Endothelial cell of umbilical vein (primary cell): Measurements from ENCODE around the gene FAM219B. TPM values are rescaled to one million over a fixed set of nuclear protein-coding genes. Genes with fewer than 3 reads are reported as not detected.

Source experiments
- BruUV-seq: library from RNA; stranded (reverse); fragments of 400-500 nt; replicated peaks from 2 replicates; lab custom pipeline; 2021; lab: Mats Ljungman, UMichigan
- CTCF ChIA-PET: fragments of 300-600, 350-600 bp; sonication (Branson Sonifier 250); formaldehyde crosslinking; loops from one replicate; lab custom pipeline; 2021; ENCODE audit warnings: antibody characterized with exemption, inconsistent platforms; lab: Charles Lee
- POLR2A ChIA-PET: fragments of 300-600, 350-600 bp; sonication (Branson Sonifier 250); formaldehyde crosslinking; loops from one replicate; lab custom pipeline; 2021; ENCODE audit warnings: antibody characterized with exemption, inconsistent platforms; lab: Charles Lee
- DNase-seq: peaks from one replicate; pipeline ENCODE4 v3.0.0-alpha.2; 2011; ENCODE audit warnings: low read depth, low spot score
- FAIRE-seq: peaks from 2 replicates; lab custom pipeline; 2011; peaks lifted over from hg19 to GRCh38; lab: Jason Lieb, UNC
- H2AFZ ChIP-seq: 2 replicates; pipeline ENCODE4 v1.6.0; 2012; ENCODE audit warnings: low read depth, low read length, control low read depth, inconsistent platforms
- H3K27ac ChIP-seq: 2 replicates; pipeline ENCODE4 v1.5.1; 2011; ENCODE audit warnings: low read depth, mild to moderate bottlenecking, control low read depth, low read length, moderate library complexity; ENCODE audit not compliant: insufficient read depth
- H3K27me3 ChIP-seq, 2 experiments: 2 replicates each; pipeline versions ENCODE4 v1.6.0 to v1.6.1; 2011; ENCODE audit warnings: low read length in 2 of 2, mixed read lengths in 1 of 2; ENCODE audit not compliant: control insufficient read depth in 2 of 2, insufficient read depth in 2 of 2
- H3K36me3 ChIP-seq, 2 experiments: 2 replicates in 1 of 2; 3 replicates in 1 of 2; pipeline ENCODE4 v1.5.1; 2011; ENCODE audit warnings: low read length in 2 of 2, mild to moderate bottlenecking in 1 of 2, moderate library complexity in 1 of 2; ENCODE audit not compliant: control insufficient read depth in 2 of 2, insufficient read depth in 2 of 2; ENCODE audit errors: extremely low read depth in 1 of 2
- H3K4me1 ChIP-seq: 3 replicates; pipeline ENCODE4 v1.5.1; 2011; ENCODE audit warnings: mild to moderate bottlenecking, low read length; ENCODE audit not compliant: control insufficient read depth, insufficient read depth; ENCODE audit errors: extremely low read depth
- H3K4me2 ChIP-seq: 2 replicates; pipeline ENCODE4 v1.6.1; 2011; ENCODE audit warnings: low read length, control low read depth, mixed read lengths; ENCODE audit not compliant: insufficient read depth
- H3K4me3 ChIP-seq, 3 experiments: fragments of 200-600 bp in 1 of 3; sonication (generic), shearing (Covaris generic) in 1 of 3; replicated peaks in 1 of 3; 2 replicates each; pipeline ENCODE4 v1.5.1; 2011 to 2016; ENCODE audit warnings: control low read depth in 3 of 3, low read length in 3 of 3, mild to moderate bottlenecking in 2 of 3, inconsistent platforms in 1 of 3, low read depth in 1 of 3, moderate library complexity in 1 of 3; ENCODE audit not compliant: insufficient read depth in 1 of 3
- H3K79me2 ChIP-seq: 2 replicates; pipeline ENCODE4 v1.6.0; 2012; ENCODE audit warnings: low read length, inconsistent platforms; ENCODE audit not compliant: control insufficient read depth, insufficient read depth
- H3K9ac ChIP-seq: replicated peaks from 2 replicates; pipeline ENCODE3; 2011; ENCODE audit warnings: low read length, control low read depth; ENCODE audit not compliant: insufficient read depth; ENCODE audit errors: extremely low read depth
- H3K9me1 ChIP-seq: replicated peaks from 3 replicates; pipeline ENCODE4 v1.6.0; 2011; ENCODE audit warnings: mild to moderate bottlenecking, low read length; ENCODE audit not compliant: control insufficient read depth, insufficient read depth; ENCODE audit errors: extremely low read depth
- H3K9me3 ChIP-seq: replicated peaks from 2 replicates; pipeline ENCODE4 v1.5.1; 2012; ENCODE audit warnings: low read length, inconsistent platforms; ENCODE audit not compliant: control insufficient read depth, insufficient read depth
- H4K20me1 ChIP-seq: replicated peaks from 2 replicates; pipeline ENCODE3; 2011; ENCODE audit warnings: mild to moderate bottlenecking, low read length; ENCODE audit not compliant: control insufficient read depth, insufficient read depth; ENCODE audit errors: extremely low read depth
- CTCF ChIP-seq, 2 donors: IDR thresholded peaks; 1 replicate in 1 of 2; 2 replicates in 1 of 2; pipeline ENCODE4 v1.5.1; 2011; ENCODE audit warnings: low read length in 2 of 2, mild to moderate bottlenecking in 2 of 2, moderate library complexity in 2 of 2, control low read depth in 1 of 2, inconsistent platforms in 1 of 2, low read depth in 1 of 2; ENCODE audit not compliant: insufficient read depth in 1 of 2; ENCODE audit errors: extremely low read depth in 1 of 2
- EZH2 ChIP-seq: IDR thresholded peaks from 2 replicates; pipeline ENCODE4 v1.6.1; 2012; ENCODE audit warnings: borderline replicate concordance, low read depth, mild to moderate bottlenecking, moderate library complexity, low read length, inconsistent platforms; ENCODE audit not compliant: severe bottlenecking
- FOS ChIP-seq: IDR thresholded peaks from 2 replicates; pipeline ENCODE4 v1.6.1; 2011; ENCODE audit warnings: mild to moderate bottlenecking, low read length, moderate library complexity, borderline replicate concordance; ENCODE audit not compliant: insufficient read depth
- GATA2 ChIP-seq: IDR thresholded peaks from 2 replicates; pipeline ENCODE4 v1.7.0; 2011; ENCODE audit warnings: low read depth, mild to moderate bottlenecking, moderate library complexity, mixed read lengths, low read length; ENCODE audit not compliant: insufficient read length, insufficient read depth
- JUN ChIP-seq: IDR thresholded peaks from 2 replicates; pipeline ENCODE4 v1.6.1; 2011; ENCODE audit warnings: borderline replicate concordance, low read depth; ENCODE audit not compliant: insufficient read length, insufficient read depth
- MAX ChIP-seq: IDR thresholded peaks from 2 replicates; pipeline ENCODE4 v1.6.1; 2011; ENCODE audit not compliant: insufficient read depth, insufficient read length
- MYC ChIP-seq: IDR thresholded peaks from one replicate; pipeline ENCODE4 v1.6.1; 2011; ENCODE audit warnings: mild to moderate bottlenecking, low read depth, low read length
- POLR2A ChIP-seq: IDR thresholded peaks from 2 replicates; pipeline ENCODE4 v1.6.1; 2012; ENCODE audit warnings: low read depth, mild to moderate bottlenecking, control low read depth, low read length
- POLR2AphosphoS5 ChIP-seq: IDR thresholded peaks from 2 replicates; pipeline ENCODE4 v1.6.1; 2012; ENCODE audit warnings: low read depth, mild to moderate bottlenecking, control low read depth, low read length, moderate library complexity; ENCODE audit not compliant: insufficient read depth
- dilution Hi-C: fragments of 300-500 bp; cut with MboI; formaldehyde crosslinking; loops from one replicate; pipeline ENCODE4 v1.15.0; 2019; ENCODE audit warnings: low sequenced_read_pairs; ENCODE audit not compliant: extremely low pct_ligation_motif_present
- intact Hi-C: fragments of 100-400 bp; cut with micrococcal nuclease; formaldehyde crosslinking; loops from one replicate; pipeline ENCODE4 v1.10.0; 2022
- polyA plus RNA-seq, 4 experiments: library from polyadenylated mRNA; depleted of rRNA in 3 of 4; stranded (reverse) in 3 of 4; unstranded in 1 of 4; fragments of >200 nt; gene quantifications; 2 replicates each; pipeline versions ENCODE4 v1.2.1 to v1.2.3, GENCODE V29; 2011 to 2012; ENCODE audit warnings: missing spikeins in 1 of 4
- total RNA-seq: library from RNA; stranded (reverse); gene quantifications from 2 replicates; pipeline ENCODE4 v1.2.3, GENCODE V29; 2021

Gene FAM219B
- total and polyA plus RNA-seq, 2 donors (not counting 3 experiments of a cell fraction or from before 2014, with no cell fraction given), result 57.7 to 73.0 TPM

GRCh38 chr15:74884428-74885223 is 22.0 kb downstream of the FAM219B start:
- DNase-seq (no peak), FAIRE-seq (no peak)
- ChIA-PET POLR2A (interaction anchor here (1.2 kb wide), 1 partner anchor 12 kb away, joined by 3 read pairs; the partner anchor contains the start of gene SCAMP2), CTCF (interaction anchor here (0.6 to 4.2 kb wide), 4 partner anchors 9 to 17 kb away, joined by 3 to 26 read pairs (median 6); partner anchors contain the start of gene SCAMP2)
- no peaks in the 10 kb centered on the region for H4K20me1 ChIP-seq
- no peak overlapping the region for H3K4me3 ChIP-seq
- no peak overlapping the region for H3K9ac ChIP-seq
- no peaks in the 10 kb centered on the region for H3K36me3 ChIP-seq
- no peaks in the 10 kb centered on the region for H3K27me3 ChIP-seq
- peaks cover 7% of the 10 kb centered on the region for H3K4me1 ChIP-seq
- no peak overlapping the region for H2AFZ ChIP-seq
- no peaks in the 10 kb centered on the region for H3K9me3 ChIP-seq
- no peak overlapping the region for H3K4me2 ChIP-seq
- BruUV-seq, result no TSS peak
- TF ChIP-seq FOS, result no peak
- TF ChIP-seq JUN, result no peak
- TF ChIP-seq POLR2AphosphoS5, result no peak
- no peak for TF ChIP-seq MAX
- no peak for TF ChIP-seq CTCF (IDR thresholded peaks at IDR 0.05; ENCODE audit: extremely low read depth in 1 of 2, insufficient read depth in 1 of 2, low read depth in 1 of 2, low read length in 2 of 2)
- TF ChIP-seq GATA2, result no peak
- TF ChIP-seq POLR2A, result no peak
- no peak for TF ChIP-seq EZH2
- no peak for TF ChIP-seq MYC
- H3K9me1 ChIP-seq, result no peaks in the 10 kb centered on the region
- no peak overlapping the region for H3K27ac ChIP-seq
- H3K79me2 ChIP-seq, result no peaks in the 10 kb centered on the region
- dilution Hi-C loops, result no loop called here
- intact Hi-C loops, result no loop called here
